CD4-positive, alpha-beta memory T cell (primary cell): ENCODE measurements around the gene EDEM3. TPM values are rescaled to one million over a fixed set of nuclear protein-coding genes. Genes with fewer than 3 reads are reported as not detected.

Source experiments
- CTCF ChIA-PET: fragments of 350-600 bp; sonication (Branson Sonifier 250); formaldehyde crosslinking; loops from one replicate; lab custom pipeline; 2021; ENCODE audit warnings: inconsistent platforms; ENCODE audit not compliant: partially characterized antibody; lab: Charles Lee
- POLR2A ChIA-PET: fragments of 350-600 bp; sonication (Branson Sonifier 250); formaldehyde crosslinking; loops from one replicate; lab custom pipeline; 2021; ENCODE audit not compliant: partially characterized antibody; lab: Charles Lee
- DNase-seq, 5 donors: peaks; one replicate each; pipeline versions ENCODE4 v3.0.0 to v3.0.0-alpha.2; 2020 to 2022; ENCODE audit warnings: mixed read lengths in 1 of 5
- H3K27ac ChIP-seq: one replicate; pipeline ENCODE4 v1.7.0; 2013; ENCODE audit warnings: low read depth, low read length
- H3K27me3 ChIP-seq: 2 replicates; pipeline ENCODE4 v1.7.0; 2013; ENCODE audit warnings: mild to moderate bottlenecking, low read length, moderate library complexity; ENCODE audit not compliant: insufficient read depth
- H3K36me3 ChIP-seq: 2 replicates; pipeline ENCODE4 v1.7.0; 2013; ENCODE audit warnings: mild to moderate bottlenecking, low read length, moderate library complexity; ENCODE audit not compliant: insufficient read depth
- H3K4me1 ChIP-seq: 2 replicates; pipeline ENCODE4 v1.7.0; 2013; ENCODE audit warnings: mild to moderate bottlenecking, low read length, moderate library complexity; ENCODE audit not compliant: insufficient read depth
- H3K4me3 ChIP-seq, 2 donors: one replicate each; pipeline ENCODE4 v1.7.0; 2013; ENCODE audit warnings: low read length in 2 of 2, mild to moderate bottlenecking in 1 of 2
- H3K9me3 ChIP-seq, 2 donors: one replicate each; pipeline ENCODE4 v1.7.0; 2013; ENCODE audit warnings: low read length in 2 of 2, control low read depth in 1 of 2; ENCODE audit not compliant: control insufficient read depth in 1 of 2
- H3K27ac Mint-ChIP-seq, 7 donors: one replicate each; pipeline ENCODE4 v1.8.0; 2020 to 2021; ENCODE audit warnings: mixed read lengths in 7 of 7, mild to moderate bottlenecking in 6 of 7, inconsistent platforms in 3 of 7, moderate library complexity in 3 of 7
- H3K27me3 Mint-ChIP-seq, 2 donors: one replicate each; pipeline ENCODE4 v1.8.0; 2020 to 2021; ENCODE audit warnings: mixed read lengths in 2 of 2
- H3K36me3 Mint-ChIP-seq, 2 donors: one replicate each; pipeline ENCODE4 v1.8.0; 2020 to 2021; ENCODE audit warnings: mixed read lengths in 2 of 2, inconsistent platforms in 1 of 2, mild to moderate bottlenecking in 1 of 2
- H3K4me1 Mint-ChIP-seq, 4 donors: one replicate each; pipeline ENCODE4 v1.8.0; 2020 to 2021; ENCODE audit warnings: mixed read lengths in 4 of 4, mild to moderate bottlenecking in 1 of 4
- H3K4me3 Mint-ChIP-seq, 8 donors: one replicate each; pipeline ENCODE4 v1.8.0; 2020 to 2021; ENCODE audit warnings: mixed read lengths in 8 of 8, mild to moderate bottlenecking in 7 of 8, moderate library complexity in 6 of 8, inconsistent platforms in 3 of 8
- H3K9me3 Mint-ChIP-seq, 8 donors: one replicate each; pipeline ENCODE4 v1.8.0; 2020 to 2021; ENCODE audit warnings: mixed read lengths in 8 of 8, mild to moderate bottlenecking in 5 of 8, inconsistent platforms in 3 of 8, moderate library complexity in 1 of 8
- intact Hi-C: fragments of 100-400 bp; cut with micrococcal nuclease; formaldehyde crosslinking; loops from one replicate; pipeline ENCODE4 v1.15.1; 2023
- polyA plus RNA-seq, 2 donors: library from polyadenylated mRNA; unstranded; fragments of 300-500 nt; fragmentation: Illumina TruSeq; gene quantifications; one replicate each; pipeline ENCODE4 v1.2.3, GENCODE V29; 2021
- total RNA-seq, 2 experiments: library from RNA; stranded (reverse); gene quantifications; one replicate each; pipeline ENCODE4 v1.2.3, GENCODE V29; 2021

EDEM3 gene
- total and polyA plus RNA-seq, 4 experiments from 2014 or later, result 8.5 to 61.7 (median 36.1) TPM

DNA sequence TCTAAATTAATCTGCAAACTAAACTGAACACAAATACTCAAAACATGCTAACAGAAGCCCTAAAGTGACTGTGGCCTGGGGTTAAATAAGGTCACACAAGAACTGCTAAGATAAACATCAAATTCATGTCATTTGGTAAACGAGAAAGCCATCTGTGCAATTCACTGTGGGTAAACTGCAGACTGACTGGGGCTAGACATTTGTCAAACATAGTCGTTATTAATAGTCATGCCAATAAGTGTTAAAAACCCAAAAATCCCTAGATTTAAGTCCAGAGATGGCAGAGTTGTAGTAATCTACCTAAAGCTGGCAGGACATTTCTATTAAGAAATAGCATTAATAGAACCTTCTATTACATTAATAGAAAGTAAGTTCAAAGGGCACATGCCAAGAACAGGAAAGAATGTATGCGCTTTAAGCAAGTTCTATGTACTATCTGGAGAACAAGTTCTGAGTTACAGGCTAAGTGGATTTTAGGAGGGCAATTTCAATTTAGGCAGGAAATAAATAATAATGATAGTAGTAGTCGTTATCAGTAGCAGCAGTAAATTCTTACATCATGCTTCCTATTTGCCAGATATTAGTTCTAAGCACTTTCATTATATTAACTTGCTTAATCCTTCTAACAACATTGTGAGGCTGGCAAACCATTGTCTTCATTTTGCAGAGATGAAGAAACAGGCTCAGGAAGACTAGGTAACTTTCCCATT is 8.6 kb downstream of the EDEM3 start:
- peak; percentile 52 to 67 (median 59) for DNase-seq
- H3K4me1 ChIP-seq, result peaks cover 72% of the 10 kb centered on the region
- H3K27ac ChIP-seq, result peak overlapping the region; percentile 53
- no peaks in the 10 kb centered on the region for H3K36me3 ChIP-seq
- no peaks in the 10 kb centered on the region for H3K9me3 Mint-ChIP-seq
- CTCF ChIA-PET, result interaction anchor here (0.8 kb wide), 1 partner anchor 59 kb away, joined by 3 read pairs; no protein-coding TSS in a partner anchor
- POLR2A ChIA-PET, result interaction anchor here (1.4 to 4.8 kb wide), 3 partner anchors 8 to 410 kb away, joined by 4 to 104 read pairs (median 5); partner anchors contain the start of genes EDEM3, NIBAN1, SWT1 and TRMT1L
- no peaks in the 10 kb centered on the region for H3K27me3 Mint-ChIP-seq
- peak overlapping the region; percentile 1 to 80 (median 58) for H3K4me3 Mint-ChIP-seq
- peak overlapping the region in 1 of 2 donors; percentile 20 for H3K4me3 ChIP-seq
- H3K4me1 Mint-ChIP-seq, result peaks cover 51 to 78% (median 64%) of the 10 kb centered on the region in 4 donors
- H3K9me3 ChIP-seq, result no peaks in the 10 kb centered on the region
- H3K27me3 ChIP-seq, result no peaks in the 10 kb centered on the region
- intact Hi-C loops, result loop anchor here (2.0 kb wide), 1 partner anchor 411 kb away; the partner anchor contains the start of genes SWT1 and TRMT1L
- H3K27ac Mint-ChIP-seq, result peak overlapping the region; percentile 59 to 96 (median 90)
- H3K36me3 Mint-ChIP-seq, result peaks cover 0 to 2% of the 10 kb centered on the region in 2 donors

DNA sequence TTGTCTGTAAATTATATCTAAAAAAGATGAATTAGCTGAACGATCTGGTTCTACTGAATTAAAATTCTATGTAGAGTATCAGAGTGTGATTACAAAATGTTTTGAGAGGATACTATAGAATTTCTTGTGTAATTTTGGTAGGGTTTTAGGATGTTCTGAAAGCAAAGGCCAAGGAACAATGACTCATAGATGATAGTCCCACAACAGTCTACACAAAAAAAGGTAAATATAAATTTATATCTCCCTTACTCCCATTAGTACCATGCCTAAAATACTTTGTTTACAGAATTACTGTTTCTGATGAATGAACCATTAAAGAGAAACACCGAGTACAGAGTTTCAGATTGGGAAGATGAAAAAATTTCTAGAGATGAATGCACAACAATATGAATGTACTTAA is 9.5 kb downstream of the EDEM3 start:
- peaks cover 0 to 7% of the 10 kb centered on the region in 2 donors for H3K36me3 Mint-ChIP-seq
- peak overlapping the region; percentile 45 to 91 (median 83) for H3K27ac Mint-ChIP-seq

DNA sequence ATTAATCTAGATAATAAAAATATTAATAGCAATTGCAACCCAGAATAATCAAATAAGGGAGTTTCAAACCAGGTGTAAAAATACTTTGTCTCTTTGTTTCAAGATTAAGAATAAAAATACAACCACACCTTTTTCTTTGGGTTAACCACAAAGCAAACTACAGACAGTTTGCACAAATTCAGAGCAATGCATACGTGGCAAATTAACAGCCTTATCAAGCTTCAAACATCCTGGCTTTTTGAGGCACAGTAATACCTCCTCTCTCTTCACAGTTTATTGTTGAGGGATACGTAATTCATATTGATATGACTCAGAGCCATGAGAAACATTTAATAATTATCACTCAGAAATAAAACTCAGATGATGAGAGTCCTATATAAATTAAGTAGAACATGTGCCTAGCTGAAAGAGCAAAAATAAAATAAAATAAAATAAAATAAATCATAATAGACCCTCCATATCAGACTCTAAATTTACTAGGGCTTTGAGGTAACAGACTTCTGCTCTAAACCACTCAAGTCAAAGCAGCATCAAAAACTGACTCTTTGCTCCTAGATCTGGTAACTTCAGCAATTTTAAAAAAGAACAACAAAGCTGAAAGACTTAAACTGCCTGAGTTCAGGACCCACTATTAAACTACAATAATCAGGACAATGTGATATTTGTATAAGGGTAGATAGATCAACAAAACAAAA is 11.4 kb downstream of the EDEM3 start:
- H3K27me3 ChIP-seq, result no peaks in the 10 kb centered on the region
- intact Hi-C loops, result loop anchor here (1.0 to 2.0 kb wide), 2 partner anchors 11 to 818 kb away; partner anchors contain the start of gene EDEM3
- Mint-ChIP-seq H3K4me1 (peaks cover 46 to 68% (median 61%) of the 10 kb centered on the region in 4 donors), H3K9me3 (no peaks in the 10 kb centered on the region), H3K36me3 (peaks cover 0 to 7% of the 10 kb centered on the region in 2 donors), H3K27ac (peak overlapping the region; percentile 83 to 97 (median 95)), H3K27me3 (no peaks in the 10 kb centered on the region), H3K4me3 (peak overlapping the region; percentile 15 to 80 (median 70))
- H3K36me3 ChIP-seq, result no peaks in the 10 kb centered on the region
- H3K9me3 ChIP-seq, result no peaks in the 10 kb centered on the region
- peaks cover 62% of the 10 kb centered on the region for H3K4me1 ChIP-seq
- ChIA-PET CTCF (interaction anchor here (1.3 to 2.0 kb wide), 2 partner anchors 11 to 62 kb away, joined by 4 to 6 read pairs; partner anchors contain the start of gene EDEM3), POLR2A (interaction anchor here (0.7 to 4.8 kb wide), 2 partner anchors 11 to 1632 kb away, joined by 3 to 104 read pairs; partner anchors contain the start of genes EDEM3 and TPR)
- peak; percentile 73 to 84 (median 78) for DNase-seq
- H3K27ac ChIP-seq, result peak overlapping the region; percentile 47
- no peak overlapping the region for H3K4me3 ChIP-seq

More for the DNA sequence above, 9.5 kb downstream of the EDEM3 start:
- H3K9me3 ChIP-seq, result no peaks in the 10 kb centered on the region
- POLR2A ChIA-PET, result interaction anchor here (1.4 to 4.8 kb wide), 3 partner anchors 9 to 411 kb away, joined by 4 to 104 read pairs (median 5); partner anchors contain the start of genes EDEM3, NIBAN1, SWT1 and TRMT1L
- DNase-seq, result no peak
- peak overlapping the region in 5 of 8 donors; percentile 9 to 80 (median 25) for H3K4me3 Mint-ChIP-seq
- no peak overlapping the region for H3K4me3 ChIP-seq
- H3K4me1 ChIP-seq, result peaks cover 71% of the 10 kb centered on the region
- H3K27ac ChIP-seq, result peak overlapping the region; percentile 23
- no peaks in the 10 kb centered on the region for H3K27me3 ChIP-seq
- intact Hi-C loops, result no loop called here
- no peaks in the 10 kb centered on the region for H3K27me3 Mint-ChIP-seq
- H3K4me1 Mint-ChIP-seq, result peaks cover 52 to 76% (median 67%) of the 10 kb centered on the region in 4 donors
- H3K36me3 ChIP-seq, result no peaks in the 10 kb centered on the region
- CTCF ChIA-PET, result interaction anchor here (0.8 kb wide), 1 partner anchor 60 kb away, joined by 3 read pairs; no protein-coding TSS in a partner anchor
- H3K9me3 Mint-ChIP-seq, result no peaks in the 10 kb centered on the region

DNA sequence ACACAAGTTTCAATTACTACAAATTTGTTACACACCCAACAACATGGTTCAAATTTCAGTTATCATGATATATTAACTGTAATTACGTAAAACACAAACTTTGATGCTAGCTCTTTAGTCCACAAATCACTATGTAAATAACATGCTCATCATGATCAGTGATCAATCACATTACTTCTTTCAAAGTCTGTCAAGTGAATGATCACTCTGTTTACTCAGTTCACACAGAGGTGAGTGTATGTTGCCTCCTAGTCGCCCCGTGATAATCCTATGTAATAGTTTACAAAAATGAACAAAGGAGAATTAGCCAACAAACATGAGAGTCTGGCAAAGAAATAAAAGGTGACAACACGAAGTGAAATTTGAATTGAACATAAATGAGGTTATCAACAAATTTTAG is 14.3 kb downstream of the EDEM3 start:
- Mint-ChIP-seq H3K27me3 (no peaks in the 10 kb centered on the region), H3K27ac (peak overlapping the region in 1 of 7 donors; percentile 41), H3K4me1 (peaks cover 34 to 52% (median 42%) of the 10 kb centered on the region in 4 donors), H3K4me3 (no peak overlapping the region), H3K36me3 (peaks cover 14 to 22% of the 10 kb centered on the region in 2 donors), H3K9me3 (no peaks in the 10 kb centered on the region)
- no peak for DNase-seq
- Histone ChIP-seq H3K27ac (no peak overlapping the region), H3K4me3 (no peak overlapping the region), H3K27me3 (no peaks in the 10 kb centered on the region), H3K36me3 (peaks cover 9% of the 10 kb centered on the region), H3K4me1 (peaks cover 36% of the 10 kb centered on the region), H3K9me3 (no peaks in the 10 kb centered on the region)
- ChIA-PET CTCF (no interaction called here), POLR2A (interaction anchor here (2.1 kb wide), 1 partner anchor 15 kb away, joined by 12 read pairs; the partner anchor contains the start of gene EDEM3)
- intact Hi-C loops, result no loop called here

- intact Hi-C loops, result no loop called here
Observed at GRCh38 chr1:184739796-184740195, 14.9 kb downstream of the EDEM3 start.

DNA sequence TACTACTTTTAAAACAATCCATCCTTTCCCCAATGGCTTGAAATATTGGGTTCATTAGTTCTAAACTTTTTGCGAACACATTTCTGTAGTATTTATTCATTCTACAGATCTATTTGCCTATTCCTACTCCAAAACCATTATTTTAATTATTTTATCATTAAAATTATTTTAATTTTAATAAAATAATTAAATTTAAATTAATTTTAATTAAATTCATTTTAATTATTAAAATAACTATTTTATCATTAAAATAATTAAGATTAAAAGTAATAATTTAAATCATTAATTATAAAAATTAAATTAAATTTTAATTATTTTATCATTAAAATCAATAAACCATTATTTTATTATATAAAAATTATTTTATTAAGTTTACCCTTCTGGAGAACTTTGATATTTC is 15.6 kb downstream of the EDEM3 start:
- POLR2A ChIA-PET, result interaction anchor here (2.1 kb wide), 1 partner anchor 16 kb away, joined by 12 read pairs; the partner anchor contains the start of gene EDEM3
- Histone ChIP-seq H3K27ac (no peak overlapping the region), H3K9me3 (no peaks in the 10 kb centered on the region), H3K4me3 (no peak overlapping the region), H3K27me3 (no peaks in the 10 kb centered on the region), H3K4me1 (peaks cover 24% of the 10 kb centered on the region), H3K36me3 (peaks cover 15% of the 10 kb centered on the region)
- Mint-ChIP-seq H3K36me3 (peaks cover 20 to 30% of the 10 kb centered on the region in 2 donors), H3K4me3 (no peak overlapping the region), H3K27me3 (no peaks in the 10 kb centered on the region), H3K9me3 (no peaks in the 10 kb centered on the region), H3K4me1 (peaks cover 26 to 41% (median 31%) of the 10 kb centered on the region in 4 donors), H3K27ac (no peak overlapping the region)
- CTCF ChIA-PET, result no interaction called here
- no peak for DNase-seq
- intact Hi-C loops, result no loop called here

More at GRCh38 chr1:184739796-184740195, 14.9 kb downstream of the EDEM3 start:
- no peak for DNase-seq
- Histone ChIP-seq H3K36me3 (peaks cover 13% of the 10 kb centered on the region), H3K4me3 (no peak overlapping the region), H3K27ac (no peak overlapping the region), H3K4me1 (peaks cover 31% of the 10 kb centered on the region), H3K9me3 (no peaks in the 10 kb centered on the region), H3K27me3 (no peaks in the 10 kb centered on the region)
- ChIA-PET CTCF (no interaction called here), POLR2A (interaction anchor here (2.1 kb wide), 1 partner anchor 15 kb away, joined by 12 read pairs; the partner anchor contains the start of gene EDEM3)
- H3K9me3 Mint-ChIP-seq, result no peaks in the 10 kb centered on the region
- H3K36me3 Mint-ChIP-seq, result peaks cover 19 to 27% of the 10 kb centered on the region in 2 donors
- no peak overlapping the region for H3K4me3 Mint-ChIP-seq
- H3K27ac Mint-ChIP-seq, result no peak overlapping the region
- H3K27me3 Mint-ChIP-seq, result no peaks in the 10 kb centered on the region
- H3K4me1 Mint-ChIP-seq, result peaks cover 29 to 47% (median 37%) of the 10 kb centered on the region in 4 donors
